OCI-LY3 (cell line): ENCODE results near the gene ASAH2.

Experiments
- EZH2phosphoT487 ChIP-seq: fragments of 200-600 bp; shearing (Covaris generic); IDR thresholded peaks from 2 replicates; pipeline ENCODE4 v1.6.1; 2018; ENCODE audit warnings: antibody characterized with exemption, mixed run types, low read depth
- TF ChIP-seq, protein P1 (sequence below): fragments of 200-600, 300-600 bp; sonication (generic); IDR thresholded peaks from 2 replicates; pipeline ENCODE4 v1.5.1; 2014; ENCODE audit warnings: antibody characterized with exemption, low read length, low read depth

DNA sequence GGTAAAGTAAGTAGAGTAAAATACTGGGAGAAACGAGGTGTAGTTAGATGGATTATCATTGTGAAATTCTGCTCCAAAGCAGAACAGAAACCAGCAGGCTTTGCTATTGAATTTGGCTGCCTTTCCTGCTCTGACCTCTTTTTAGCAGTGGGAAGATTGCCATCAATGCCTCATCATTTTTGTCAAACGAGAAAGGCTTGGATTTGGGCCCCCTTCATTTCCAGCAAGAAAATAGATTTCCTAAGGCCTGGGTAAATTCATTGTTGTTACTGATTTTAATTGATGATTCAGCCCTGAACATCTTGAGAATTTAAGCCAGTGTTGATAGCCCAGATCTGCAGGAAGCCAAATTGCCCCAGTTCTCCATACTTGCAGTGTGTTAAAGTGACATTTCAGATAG is 35.2 kb upstream of the ASAH2 start:
- TF ChIP-seq, protein P1, sequence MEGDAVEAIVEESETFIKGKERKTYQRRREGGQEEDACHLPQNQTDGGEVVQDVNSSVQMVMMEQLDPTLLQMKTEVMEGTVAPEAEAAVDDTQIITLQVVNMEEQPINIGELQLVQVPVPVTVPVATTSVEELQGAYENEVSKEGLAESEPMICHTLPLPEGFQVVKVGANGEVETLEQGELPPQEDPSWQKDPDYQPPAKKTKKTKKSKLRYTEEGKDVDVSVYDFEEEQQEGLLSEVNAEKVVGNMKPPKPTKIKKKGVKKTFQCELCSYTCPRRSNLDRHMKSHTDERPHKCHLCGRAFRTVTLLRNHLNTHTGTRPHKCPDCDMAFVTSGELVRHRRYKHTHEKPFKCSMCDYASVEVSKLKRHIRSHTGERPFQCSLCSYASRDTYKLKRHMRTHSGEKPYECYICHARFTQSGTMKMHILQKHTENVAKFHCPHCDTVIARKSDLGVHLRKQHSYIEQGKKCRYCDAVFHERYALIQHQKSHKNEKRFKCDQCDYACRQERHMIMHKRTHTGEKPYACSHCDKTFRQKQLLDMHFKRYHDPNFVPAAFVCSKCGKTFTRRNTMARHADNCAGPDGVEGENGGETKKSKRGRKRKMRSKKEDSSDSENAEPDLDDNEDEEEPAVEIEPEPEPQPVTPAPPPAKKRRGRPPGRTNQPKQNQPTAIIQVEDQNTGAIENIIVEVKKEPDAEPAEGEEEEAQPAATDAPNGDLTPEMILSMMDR, result no peak
- TF ChIP-seq EZH2phosphoT487, result no peak
